HG02642 (cell line): ENCODE data around the gene GPD2.
"Not testable (repeated sequence)": the region's sequence is repeated elsewhere in the genome, so short reads cannot be mapped to it uniquely, and the experiment has no call there.

ENCODE experiments used
- ATAC-seq: cut with Tn5 transposase; IDR thresholded peaks from one replicate; pipeline ENCODE4 v1.9.1; 2021; ENCODE audit warnings: mild to moderate bottlenecking; ENCODE audit not compliant: unreplicated experiment, poor library complexity

Gene GPD2

DNA sequence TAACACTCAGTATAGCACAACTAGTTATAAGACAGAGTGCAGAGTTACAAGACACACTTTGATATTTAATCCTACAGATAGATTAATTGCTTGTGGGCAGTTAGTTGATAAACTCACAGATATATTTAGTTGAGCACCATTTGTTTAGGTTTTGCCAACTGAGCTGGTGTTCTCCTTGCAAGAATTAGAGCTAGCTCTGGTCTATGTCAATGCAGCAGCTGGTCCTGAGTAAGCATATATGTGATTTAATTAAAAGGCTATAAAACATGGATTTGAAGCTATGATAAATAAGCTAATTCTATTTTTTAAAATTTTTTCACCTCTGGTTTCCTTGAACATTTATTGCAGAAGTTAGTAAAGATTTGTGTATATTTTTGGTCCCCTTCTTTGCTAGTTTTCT, 35.6 kb downstream of the GPD2 start:
- ATAC-seq: no peak

DNA sequence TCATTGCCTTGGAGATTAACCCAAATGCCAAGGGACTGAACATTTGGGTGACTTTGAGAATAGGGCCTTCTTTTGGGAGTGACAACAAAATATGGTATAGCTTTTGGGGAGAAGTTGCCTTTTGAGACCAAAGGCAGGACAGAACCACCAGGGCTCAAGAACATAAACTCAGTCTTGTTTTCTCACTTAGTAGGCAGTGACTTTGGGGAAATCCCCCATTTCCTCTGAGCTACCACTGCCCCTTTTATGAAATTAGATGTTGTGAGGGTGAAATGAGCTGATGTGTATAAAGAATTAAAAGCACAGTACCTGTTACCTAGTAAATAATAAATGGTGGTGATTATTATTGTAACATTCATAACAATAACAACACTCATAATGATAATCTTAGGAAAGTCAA, 36.5 kb downstream of the GPD2 start:
- ATAC-seq: peak; percentile 49

DNA sequence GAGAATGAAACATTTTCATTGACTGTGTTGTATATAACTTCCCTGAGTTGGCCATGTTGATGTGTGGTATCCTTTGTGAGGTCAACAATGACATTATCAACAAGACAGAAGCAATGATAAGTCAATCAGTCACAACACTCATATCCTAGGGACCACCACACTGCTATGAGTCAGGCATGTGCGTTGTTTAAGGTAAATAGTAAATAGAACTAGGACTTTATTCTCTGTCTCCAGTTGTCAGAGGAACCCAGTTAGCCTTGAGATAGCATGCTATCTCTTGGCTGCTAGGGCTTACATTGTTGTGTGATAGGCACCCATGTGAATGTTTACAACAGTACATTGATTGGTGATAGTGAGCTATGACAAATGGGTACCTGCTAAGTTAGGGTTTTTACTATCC, 37.3 kb downstream of the GPD2 start:
- no peak for ATAC-seq

DNA sequence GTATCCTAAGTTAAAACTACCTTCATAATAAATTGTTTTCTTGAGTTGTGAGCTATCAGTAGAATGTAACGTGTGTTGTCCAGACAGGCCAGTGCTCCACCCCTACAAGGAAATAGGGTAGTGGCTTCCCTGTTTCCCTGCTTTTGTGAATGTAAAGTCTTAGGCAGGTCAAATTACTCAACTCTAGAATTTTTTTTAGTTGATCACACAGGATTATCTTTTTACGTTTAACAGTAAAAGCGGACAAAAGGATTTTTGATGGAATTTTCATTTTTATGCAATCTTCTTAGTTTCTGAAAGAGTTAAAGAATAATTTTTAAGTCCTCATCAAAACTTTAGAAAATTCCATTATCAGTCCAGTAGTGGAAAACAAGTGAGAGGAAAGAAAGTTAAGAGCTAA, 38.2 kb downstream of the GPD2 start:
- ATAC-seq: no peak

DNA sequence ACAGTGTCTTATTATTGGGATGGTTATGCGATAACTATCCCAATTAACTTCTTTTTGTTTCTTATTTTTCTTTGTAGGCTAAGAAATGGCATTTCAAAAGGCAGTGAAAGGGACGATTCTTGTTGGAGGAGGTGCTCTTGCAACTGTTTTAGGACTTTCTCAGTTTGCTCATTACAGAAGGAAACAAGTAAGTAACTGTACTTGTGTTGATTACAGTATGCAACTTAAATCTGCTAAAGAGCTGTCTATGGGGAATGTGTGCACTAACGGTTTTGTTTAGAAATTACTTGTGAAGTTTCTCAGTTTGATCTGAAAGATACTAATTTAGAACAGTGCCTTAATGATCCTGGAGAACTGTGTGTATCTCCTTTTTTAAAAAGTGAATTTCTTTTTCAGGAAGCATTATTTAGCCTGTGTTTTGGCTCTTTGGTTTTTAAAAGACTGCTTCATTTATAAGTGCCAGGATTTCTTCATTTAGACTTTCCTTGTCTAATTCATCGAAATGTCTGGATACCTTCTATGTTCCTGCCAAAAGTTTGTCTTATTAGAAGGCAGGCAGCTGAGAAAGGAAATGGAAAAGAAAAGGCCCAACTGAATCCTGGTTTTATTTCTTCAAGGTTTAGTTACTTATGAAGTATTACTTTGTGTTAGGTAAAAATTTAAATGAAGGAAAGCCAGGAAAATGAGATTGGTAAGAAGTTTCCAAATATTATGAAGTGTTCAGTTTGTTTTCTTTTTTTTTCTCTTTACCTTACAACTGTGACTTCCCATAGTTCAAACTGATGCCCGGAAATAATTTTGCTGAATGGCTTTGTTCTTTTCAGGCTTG, 40.1 kb downstream of the GPD2 start:
- peak; percentile 38 for ATAC-seq

DNA sequence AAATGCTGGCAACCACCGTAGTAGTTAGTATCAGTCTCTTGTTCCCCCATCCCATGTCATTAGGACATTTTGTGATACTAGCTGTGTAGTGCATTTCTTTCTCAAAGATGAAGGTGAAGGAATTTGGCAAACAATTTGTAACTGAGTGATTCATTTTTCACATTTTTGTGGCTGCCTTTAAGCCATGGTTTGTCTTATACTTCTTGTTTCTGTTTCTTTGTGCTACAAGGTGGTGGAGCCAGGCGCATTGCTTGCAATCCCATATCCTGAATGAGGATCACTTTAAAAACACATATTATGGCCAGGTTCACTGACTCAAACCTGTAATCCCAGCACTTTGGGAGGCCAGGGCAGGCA, 40.6 kb downstream of the GPD2 start:
- peak; percentile 74 for ATAC-seq

DNA sequence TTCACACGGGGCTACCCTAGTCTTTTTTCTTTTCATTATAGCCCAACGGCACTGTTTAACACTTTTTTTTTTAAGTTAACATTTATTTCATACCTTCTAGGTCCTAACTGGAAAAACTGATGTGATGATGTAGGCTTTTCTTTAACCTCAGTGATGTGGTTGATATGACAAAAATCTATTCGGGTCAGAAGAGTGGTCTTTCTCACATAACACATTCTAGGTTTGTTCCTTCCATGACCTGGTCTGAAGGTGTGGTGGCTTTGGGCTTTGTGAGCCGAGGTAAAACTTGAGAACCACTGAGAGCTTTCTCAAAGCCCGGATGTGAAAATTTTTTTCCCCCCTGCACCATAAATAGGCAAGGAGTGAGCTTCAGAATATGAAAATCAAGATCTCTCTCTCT, 44.2 kb downstream of the GPD2 start:
- ATAC-seq: no peak

DNA sequence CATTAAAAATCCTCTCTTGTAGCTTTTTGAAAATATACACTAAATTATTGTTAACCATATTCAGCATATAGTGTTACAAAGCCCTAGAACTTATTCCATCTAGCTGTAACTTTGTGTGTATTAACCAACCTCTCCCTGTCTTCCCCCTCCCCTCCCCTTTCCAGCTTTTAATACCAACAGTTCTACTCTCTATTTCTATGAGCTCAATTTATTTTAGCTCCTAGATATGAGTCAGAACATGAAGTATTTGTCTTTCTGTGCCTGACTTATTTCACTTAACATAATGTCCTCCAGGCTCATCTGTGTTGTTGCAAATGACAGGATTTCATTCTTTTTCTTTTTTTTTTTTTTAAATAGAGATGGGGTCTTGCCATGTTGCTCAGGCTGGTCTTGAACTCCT, 45.1 kb downstream of the GPD2 start:
- no peak for ATAC-seq

DNA sequence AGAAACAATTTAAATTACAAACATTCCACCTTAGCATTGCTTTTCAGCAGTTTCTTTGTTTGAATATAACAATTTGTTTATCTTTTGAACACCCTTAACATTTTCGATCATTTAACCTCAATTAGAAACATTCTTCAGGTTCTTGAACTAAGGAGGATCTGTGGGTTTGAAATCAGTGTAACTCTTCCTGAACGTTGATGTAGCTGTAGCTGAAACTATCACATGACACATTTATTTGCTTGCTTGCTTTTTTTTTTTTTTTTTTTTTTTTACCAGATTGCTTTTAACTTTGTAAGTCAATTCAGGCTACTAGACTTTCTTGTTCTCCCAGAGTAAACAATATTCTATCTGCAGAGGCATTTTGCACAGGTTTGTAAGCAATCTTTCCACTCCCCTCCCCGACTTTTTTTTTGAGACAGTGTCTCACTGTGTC, 47.6 kb downstream of the GPD2 start:
- no peak for ATAC-seq

DNA sequence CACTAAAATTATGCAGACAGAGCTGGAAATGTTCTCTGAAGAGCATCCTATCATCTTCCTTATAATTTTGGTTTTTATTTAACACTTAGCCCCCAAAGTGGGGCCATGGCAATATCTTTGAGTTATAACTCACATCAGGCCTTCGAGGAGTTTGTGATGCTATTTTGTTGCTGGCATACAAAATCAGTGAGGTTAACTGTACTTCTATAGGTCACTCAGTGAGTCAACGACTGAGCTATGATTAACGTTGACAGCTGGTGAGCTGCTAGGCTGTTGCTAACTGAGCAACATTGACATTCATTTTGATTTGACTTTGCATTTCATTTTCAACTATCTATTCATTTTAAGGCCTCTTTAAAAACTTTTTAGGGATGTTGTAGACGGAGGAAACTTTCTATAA, 50.0 kb downstream of the GPD2 start:
- ATAC-seq: no peak

DNA sequence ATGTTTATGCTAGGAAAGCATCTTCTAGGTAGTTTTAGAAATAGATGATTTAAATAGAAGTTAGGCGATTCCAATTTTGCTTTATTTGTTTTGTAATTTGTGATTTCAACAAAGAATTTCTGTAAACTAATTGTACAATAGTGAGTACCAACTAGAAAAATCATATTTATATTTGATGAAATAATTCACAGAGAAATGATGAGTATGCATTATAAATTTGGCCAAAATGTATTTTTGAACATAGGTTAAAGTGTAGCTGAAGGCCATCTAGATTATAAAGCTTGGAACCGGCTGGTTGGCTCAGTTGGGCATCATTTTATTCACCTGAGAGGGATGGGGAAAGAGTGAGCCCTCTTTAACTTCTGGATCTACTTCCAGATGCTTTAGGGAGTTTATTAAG, 50.4 kb downstream of the GPD2 start:
- no peak for ATAC-seq

DNA sequence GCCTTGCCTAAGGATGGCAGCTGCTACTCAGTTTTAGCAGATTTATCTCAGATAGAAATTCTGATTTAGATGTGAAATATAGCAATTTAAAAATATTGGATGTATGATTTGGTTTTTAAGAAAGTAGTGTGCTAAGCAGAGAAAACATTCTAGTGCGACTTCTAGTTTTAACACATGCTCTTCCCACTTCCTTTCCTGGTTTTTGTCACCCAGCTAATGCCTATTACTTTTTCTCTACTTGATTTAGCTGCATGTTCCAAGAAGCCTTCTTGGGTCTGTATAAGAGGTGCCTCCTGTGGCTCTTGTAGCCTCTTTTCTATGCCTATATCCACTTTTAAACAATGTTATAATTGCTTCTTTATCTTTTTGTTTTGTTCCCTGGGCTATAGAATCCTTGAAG, 53.0 kb downstream of the GPD2 start:
- ATAC-seq: no peak

DNA sequence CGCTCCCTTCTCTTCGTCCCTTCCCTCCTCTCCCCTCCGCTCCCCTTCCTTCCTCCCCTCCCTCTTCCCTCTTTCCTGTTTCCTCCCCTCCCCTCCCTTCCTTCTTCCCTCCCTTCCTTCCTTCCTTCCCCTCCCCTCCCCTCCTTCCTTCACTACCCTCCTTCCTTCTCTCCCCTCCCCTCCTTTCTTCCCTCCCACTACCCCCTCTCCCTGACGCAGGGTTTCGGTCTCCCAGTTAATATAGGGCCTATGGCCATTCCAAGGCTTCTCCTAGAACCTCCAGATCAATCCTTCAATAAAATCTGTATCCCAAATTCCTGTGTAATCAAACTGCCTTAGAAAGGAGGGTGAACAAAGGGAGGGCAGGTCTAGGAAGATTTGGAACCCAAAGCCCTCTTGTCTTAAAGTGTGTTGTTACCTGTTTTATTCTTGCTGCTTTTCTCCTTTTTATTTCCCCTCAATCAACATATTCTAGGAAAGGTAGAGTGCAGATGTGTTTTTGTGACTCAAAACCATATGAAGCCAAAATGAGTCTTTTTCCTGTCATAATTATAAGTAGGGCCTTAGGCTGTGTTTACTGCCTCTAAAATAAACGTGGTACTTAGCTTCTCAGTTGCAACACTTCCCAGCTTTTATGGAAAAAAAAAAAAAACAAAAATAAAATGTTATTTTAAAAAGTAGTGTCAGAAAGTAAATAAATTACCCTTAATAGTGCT, 53.7 kb downstream of the GPD2 start:
- no peak for ATAC-seq

DNA sequence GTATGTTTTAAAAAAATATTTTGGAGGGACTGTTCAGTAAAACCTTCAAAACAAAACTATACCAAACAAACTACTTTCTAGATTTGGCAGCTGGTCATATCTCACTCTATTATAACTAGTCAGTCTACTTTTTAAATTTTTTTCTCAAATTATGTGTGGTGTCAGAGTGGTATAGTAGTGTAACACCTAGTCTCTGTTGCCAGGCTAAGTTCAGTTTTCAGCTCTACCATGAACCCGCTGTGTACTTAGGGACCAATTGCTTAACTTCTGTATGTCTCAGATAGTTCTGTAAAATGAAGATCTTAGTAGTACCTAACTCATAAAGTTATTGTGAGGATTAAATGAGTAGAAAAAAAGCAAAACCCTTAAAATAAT, 54.3 kb downstream of the GPD2 start:
- ATAC-seq: no peak

DNA sequence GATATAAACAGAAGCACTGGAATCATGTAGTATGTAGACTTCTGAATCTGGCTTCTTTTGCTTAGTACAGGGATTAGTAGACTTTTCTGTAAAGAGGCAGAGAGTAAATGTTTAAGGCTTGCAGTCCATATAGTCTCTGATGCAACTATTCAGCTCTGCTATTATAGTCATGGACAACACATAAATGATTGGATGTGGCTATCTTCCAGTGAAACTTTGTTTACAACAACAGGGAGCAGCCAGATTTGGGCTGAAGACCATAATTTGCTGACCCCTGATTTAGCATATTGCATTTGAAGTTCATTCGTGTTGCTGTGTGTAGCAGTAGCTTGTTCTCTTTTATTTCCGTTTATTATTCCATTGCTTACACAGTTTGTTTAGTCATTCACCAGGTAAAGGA, 55.0 kb downstream of the GPD2 start:
- no peak for ATAC-seq

DNA sequence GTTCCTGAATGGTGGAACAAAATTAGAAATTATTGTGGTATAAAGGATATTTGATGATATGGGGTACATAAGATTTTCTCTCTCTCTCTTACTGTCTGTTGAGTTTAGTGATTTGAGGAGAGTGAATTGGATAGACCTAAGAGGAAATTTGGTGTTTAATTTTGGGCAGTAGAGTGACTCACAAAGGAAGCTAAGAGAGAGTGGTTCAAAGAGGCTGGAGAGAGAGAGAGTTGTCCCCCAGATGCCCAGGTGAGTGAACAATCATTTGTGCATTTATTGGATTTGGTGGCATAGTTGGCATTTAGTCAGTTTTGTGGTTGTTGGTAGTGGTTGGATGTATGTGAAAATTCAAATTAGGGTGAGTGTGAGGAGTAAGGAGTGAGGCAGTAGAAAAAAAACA, 56.8 kb downstream of the GPD2 start:
- ATAC-seq: no peak

DNA sequence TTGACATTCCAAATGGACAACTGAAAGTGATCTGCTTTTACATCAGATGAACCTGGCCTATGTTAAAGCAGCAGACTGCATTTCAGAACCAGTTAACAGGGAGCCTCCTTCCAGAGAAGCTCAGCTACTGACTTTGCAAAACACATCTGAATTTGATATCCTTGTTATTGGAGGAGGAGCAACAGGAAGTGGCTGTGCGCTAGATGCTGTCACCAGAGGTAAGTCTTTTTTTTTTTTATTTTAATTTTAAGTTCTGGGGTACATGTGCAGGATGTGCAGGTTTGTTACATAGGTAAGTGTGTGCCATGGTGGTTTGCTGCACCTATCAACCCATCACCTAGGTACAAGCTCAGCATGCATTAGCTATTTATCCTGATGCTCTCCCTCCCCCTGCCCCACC, 59.8 kb downstream of the GPD2 start:
- not testable (repeated sequence) for ATAC-seq

DNA sequence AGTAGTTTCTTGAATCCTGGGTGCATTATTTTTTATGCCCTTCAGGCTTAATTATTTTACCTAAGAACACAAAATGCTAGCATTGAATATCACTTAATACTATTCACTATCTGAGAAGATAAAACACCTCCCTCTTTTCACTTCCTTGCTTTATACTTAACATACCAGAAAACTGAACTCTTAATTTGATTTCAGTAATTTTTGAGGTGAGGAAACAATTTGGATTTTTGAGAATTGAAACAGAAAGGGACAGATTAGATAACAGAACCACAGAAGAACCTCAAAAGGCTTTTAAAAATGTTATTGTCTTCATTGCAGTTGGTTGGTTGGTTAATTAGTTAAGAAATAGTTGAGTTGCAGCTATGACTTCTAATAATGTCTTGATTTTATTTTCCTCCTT, 69.5 kb downstream of the GPD2 start:
- peak; percentile 67 for ATAC-seq

DNA sequence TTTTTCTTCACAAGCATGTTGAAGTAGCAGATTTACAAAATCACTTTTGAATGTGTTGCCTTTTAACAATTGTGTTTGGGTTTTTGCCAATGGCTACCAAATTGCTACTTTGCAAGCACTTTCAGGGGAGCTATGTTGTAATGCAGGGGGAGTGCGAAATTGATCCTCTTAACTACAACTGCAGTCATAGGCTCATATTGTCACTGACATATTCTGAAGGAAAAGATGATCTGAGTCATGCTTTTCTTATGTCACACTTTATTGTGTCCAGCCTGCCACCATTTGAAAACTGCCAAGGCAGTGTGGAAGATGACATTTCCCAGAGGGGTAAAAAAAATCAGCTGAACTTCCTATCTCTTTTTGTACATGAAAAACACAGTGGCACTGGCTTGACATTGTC, 74.9 kb downstream of the GPD2 start:
- no peak for ATAC-seq

DNA sequence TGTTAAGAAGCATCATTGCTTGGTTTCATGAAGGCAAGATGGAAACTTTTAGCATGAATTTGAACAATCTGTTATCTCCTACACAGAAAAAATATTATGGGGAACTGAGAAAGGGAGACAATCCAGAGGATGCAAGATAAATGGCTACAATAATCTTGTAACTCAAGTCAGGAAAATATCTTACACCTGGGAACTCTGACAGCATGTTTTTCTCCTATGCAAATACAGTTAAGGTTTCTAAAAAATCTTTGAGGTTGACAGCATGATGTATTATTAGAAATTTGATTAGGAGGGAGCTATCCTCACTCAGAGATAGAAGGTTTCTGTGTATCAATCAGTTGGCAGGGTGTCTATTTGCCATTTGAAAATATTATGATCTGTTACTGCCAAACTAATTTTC, 75.6 kb downstream of the GPD2 start:
- peak; percentile 60 for ATAC-seq

DNA sequence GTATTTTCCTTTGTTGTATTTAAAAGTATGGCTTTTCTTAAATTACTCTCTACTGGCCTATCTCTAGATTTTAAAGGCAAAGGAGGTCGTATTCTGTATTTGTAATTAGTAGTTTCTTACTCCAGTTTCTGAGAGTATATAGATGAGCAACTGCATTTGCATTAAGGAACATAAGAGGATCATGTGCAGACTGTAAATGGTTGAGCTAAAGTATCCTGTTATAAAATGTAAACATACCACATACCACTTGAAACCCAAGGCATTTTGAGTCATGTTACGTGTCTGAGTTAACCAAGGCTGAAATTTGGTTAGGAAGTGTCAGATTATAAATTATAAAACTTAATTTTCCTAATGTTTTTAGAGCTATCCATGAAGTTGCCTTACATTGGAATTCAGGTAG, 76.3 kb downstream of the GPD2 start:
- peak; percentile 43 for ATAC-seq

DNA sequence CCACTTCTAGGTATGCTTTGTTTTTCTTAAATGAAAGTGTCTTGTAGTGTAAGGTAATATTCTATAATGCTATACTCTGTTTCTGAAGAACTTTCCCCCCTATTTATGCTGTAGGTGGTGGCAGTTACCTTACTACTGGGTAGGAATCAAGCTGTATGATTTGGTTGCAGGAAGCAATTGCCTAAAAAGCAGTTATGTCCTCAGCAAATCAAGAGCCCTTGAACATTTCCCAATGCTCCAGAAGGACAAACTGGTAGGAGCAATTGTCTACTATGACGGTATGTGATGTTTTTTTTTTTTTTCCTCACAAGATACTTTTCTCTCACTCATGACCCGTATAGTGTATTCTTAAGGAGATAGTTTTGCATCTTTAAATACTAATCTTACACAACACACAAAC, 77.0 kb downstream of the GPD2 start:
- ATAC-seq: no peak
